ENCODE measurements around the gene SLC9C1.

DNA sequence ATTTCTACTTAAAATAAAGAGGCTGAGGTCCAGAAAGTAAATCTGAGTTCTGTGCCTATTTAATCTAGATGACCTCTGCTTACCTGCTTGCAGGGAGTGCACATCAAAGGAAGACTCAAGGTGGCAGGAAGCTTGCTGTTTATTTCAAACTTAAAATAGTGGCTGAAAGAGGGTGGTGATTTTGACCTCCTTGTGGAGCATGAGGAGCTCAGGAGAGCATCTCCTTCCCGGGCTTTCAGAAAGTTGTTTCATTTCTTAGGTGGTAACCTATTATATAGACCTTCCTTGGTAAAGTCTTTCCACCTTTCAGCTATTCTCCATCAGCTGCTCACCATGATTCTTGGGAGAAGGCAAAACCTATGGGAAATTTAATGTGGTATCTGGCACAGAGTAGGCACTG is 161.5 kb downstream of the SLC9C1 start:
- TF ChIP-seq, protein P1, sequence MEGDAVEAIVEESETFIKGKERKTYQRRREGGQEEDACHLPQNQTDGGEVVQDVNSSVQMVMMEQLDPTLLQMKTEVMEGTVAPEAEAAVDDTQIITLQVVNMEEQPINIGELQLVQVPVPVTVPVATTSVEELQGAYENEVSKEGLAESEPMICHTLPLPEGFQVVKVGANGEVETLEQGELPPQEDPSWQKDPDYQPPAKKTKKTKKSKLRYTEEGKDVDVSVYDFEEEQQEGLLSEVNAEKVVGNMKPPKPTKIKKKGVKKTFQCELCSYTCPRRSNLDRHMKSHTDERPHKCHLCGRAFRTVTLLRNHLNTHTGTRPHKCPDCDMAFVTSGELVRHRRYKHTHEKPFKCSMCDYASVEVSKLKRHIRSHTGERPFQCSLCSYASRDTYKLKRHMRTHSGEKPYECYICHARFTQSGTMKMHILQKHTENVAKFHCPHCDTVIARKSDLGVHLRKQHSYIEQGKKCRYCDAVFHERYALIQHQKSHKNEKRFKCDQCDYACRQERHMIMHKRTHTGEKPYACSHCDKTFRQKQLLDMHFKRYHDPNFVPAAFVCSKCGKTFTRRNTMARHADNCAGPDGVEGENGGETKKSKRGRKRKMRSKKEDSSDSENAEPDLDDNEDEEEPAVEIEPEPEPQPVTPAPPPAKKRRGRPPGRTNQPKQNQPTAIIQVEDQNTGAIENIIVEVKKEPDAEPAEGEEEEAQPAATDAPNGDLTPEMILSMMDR (IDR thresholded peaks at IDR 0.05; ENCODE audit: low read depth, low read length, poor library complexity, severe bottlenecking) = no peak
- TF ChIP-seq EZH2phosphoT487 (IDR thresholded peaks at IDR 0.05; ENCODE audit: borderline replicate concordance, low read length) = no peak

Data from DOHH2 (cell line).